COLO668 (cell line): ENCODE results near the gene GATB.
"Not testable (repeated sequence)": the region's sequence is repeated elsewhere in the genome, so short reads cannot be mapped to it uniquely, and the experiment has no call there.

Experiments used
- DNase-seq: peaks from one replicate; lab custom pipeline; 2025; ENCODE audit not compliant: unreplicated experiment; lab: John Stamatoyannopoulos, UW

Gene GATB

GRCh38 chr4:151736361-151736760 is 24.4 kb downstream of the GATB start:
- no peak for DNase-seq

GRCh38 chr4:151731670-151732069 is 29.1 kb downstream of the GATB start:
- DNase-seq: not testable (repeated sequence)

- DNase-seq: peak; percentile 15
These were observed 30.9 kb downstream of the GATB start for GRCh38 chr4:151729731-151730559.

GRCh38 chr4:151728679-151729078 is 32.1 kb downstream of the GATB start:
- no peak for DNase-seq

DNA sequence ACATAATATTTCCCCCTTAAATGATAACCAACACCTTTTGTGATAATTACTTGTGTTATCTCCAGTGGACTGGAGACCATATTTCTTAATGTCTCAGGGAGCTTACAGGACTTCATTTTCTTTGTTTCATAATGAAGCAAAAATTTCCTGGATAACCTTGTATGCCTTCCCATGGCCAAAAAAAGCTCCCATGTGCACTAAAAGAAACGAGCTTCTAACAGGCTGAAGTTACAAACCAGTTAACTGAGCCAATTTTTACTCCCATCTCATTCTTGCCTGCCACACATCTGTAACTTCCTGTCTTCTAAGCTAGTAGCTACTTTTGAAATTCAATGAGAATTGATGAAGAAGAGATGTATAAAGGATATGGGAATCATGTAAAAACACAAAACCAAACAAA is 32.8 kb downstream of the GATB start:
- no peak for DNase-seq

GRCh38 chr4:151727365-151727764 is 33.4 kb downstream of the GATB start:
- DNase-seq: no peak

GRCh38 chr4:151725087-151725486 is 35.7 kb downstream of the GATB start:
- DNase-seq: no peak

DNA sequence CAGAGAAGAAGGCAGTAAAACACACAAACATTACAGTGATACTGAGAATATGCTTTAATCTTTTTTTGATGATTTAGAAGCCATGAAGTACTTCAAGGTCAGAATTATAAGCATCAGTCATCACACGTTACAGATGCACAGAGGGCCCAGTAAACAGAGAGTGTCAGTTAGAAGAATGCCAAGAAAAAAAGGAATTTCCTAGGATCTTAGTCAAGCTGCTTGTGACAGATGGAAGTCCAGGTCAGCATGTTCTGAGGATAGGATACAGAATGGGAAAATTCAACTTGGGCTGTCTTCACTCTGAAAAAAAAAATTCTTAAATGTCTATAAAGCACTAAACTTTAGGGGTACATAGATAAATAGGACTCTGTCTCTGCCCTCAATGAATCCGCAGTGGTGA is 38.9 kb downstream of the GATB start:
- no peak for DNase-seq

GRCh38 chr4:151721466-151721865 is 39.3 kb downstream of the GATB start:
- DNase-seq: no peak

GRCh38 chr4:151719956-151720334 is 40.9 kb downstream of the GATB start:
- no peak for DNase-seq

DNA sequence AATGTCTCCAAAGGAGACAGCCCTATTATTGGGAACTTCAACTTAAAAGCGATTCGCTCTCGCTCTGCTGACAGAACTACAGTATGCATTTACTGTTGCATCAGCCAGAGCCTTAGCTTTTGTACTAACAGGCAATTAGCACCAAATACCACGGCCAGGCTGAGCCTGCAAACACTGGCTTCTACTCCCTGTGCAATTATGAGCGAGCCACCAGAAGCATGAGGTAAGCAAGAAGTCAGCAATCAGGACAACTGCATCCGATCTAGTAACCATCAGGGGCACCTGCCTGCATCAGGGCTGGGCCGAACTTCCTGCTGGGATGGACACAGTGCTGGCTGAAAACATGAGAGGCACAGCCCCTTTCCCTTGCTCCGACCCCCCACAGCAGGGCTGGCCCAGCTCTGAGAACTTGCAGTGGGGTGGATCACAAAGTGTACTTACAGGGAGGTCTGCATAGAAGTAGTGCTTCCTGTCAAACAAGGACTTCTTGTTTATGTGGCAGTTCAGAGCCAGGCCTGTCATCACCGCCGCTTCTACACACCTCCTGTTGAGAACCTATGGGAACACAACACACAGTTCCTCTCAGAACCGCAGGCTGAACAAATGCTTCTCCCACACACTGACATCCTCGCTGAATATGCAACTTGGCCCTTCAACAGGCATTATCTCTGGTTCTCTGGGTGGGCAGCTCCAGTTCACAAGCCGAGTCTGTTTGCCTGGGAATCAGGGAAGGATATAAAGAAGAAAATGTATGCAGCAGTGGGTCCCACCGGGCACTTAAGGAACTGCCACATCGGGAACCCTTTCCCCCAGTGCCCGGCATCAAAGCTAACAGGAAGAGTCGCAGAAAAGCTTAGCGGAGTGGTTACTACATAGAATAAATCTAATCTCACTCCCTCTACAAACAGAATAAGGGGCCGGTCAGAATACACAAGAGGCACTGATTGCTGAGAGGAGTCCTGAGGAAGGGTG is 41.5 kb downstream of the GATB start:
- DNase-seq: no peak

DNA sequence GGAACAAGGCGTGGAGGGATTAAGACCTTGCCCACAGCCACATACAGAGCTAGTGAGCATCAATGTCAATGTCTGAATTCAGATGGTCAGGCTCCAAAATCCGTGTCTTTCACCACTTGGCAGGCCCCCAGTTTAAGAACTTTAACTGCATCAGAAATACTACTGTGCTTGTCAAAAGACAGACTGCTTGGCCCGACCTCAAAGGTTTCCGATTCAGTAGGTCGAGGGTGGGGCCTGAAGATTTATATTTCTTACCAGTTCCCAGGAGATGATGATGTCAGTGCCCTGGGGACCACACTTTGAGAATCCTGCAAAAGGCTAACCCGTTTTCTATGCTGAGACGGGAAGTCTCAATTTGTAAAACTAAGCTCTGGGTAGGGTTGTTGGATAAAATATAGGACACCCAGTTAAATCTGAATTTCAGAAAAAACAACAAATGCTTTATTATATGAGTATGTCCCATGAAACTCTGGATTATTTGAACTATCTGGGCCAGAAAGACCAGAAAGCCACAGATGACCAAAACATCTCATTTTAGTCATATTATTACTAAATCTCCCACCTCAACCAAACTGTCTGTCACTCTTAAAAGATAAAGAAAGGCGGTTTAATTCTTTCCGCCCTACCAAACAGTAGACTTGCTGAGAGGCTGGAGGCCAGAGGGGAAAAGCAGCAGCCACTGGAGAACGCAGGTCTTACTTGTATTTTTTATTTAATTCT is 42.7 kb downstream of the GATB start:
- no peak for DNase-seq

GRCh38 chr4:151717314-151717713 is 43.5 kb downstream of the GATB start:
- no peak for DNase-seq

GRCh38 chr4:151716324-151716723 is 44.5 kb downstream of the GATB start:
- no peak for DNase-seq

DNA sequence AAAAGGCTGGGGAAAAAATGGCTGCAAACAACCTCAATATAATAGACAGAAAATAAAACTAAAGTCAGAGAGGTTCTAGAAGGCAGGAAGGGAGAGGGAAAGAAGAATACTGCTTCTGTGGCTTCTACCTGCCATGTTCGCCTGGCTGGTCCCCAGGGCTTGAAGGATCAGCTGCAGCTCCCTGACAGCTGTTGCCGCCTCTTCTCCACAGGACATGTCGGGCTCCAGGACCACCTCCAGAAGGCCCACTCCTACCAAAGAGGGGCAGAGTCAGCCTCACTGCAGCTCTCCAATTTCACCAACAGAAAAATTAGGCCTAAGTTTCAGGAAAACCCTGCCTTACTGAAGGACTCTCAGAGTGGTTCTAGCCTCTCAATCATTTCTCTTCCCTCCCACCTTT is 44.9 kb downstream of the GATB start:
- no peak for DNase-seq

DNA sequence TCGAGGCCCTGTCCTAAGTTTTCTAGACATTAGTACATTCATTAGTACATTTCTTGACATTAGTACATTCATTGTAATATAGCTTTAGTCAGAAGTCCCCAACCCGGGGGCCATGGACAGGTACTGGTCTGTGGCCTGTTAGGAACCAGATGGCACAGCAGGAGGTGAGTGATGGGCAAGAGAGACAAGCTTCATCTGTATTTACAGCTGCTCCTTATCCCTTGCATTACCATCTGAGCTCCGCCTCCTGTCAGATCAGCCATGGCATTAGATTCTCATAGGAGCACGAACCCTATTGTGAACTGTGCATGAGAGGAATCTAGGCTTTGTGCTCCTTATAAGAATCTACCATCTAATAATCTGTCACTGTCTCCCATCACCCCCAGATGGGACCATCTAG is 48.0 kb downstream of the GATB start:
- DNase-seq: no peak

GRCh38 chr4:151711646-151712045 is 49.2 kb downstream of the GATB start:
- DNase-seq: no peak

GRCh38 chr4:151709587-151709986 is 51.2 kb downstream of the GATB start:
- DNase-seq: no peak

GRCh38 chr4:151709071-151709470 is 51.7 kb downstream of the GATB start:
- DNase-seq: no peak

GRCh38 chr4:151708100-151708499 is 52.7 kb downstream of the GATB start:
- no peak for DNase-seq

GRCh38 chr4:151703401-151703800 is 57.4 kb downstream of the GATB start:
- no peak for DNase-seq
